GM23248 (cell line): Measurements from ENCODE around the gene AP3B1. TPM values are rescaled to one million over a fixed set of nuclear protein-coding genes. Genes with fewer than 3 reads are reported as not detected.

Experiments used
- DNase-seq: peaks from one replicate; pipeline ENCODE4 v3.0.0-alpha.2; 2015
- H2AFZ ChIP-seq: fragments of 200-600 bp; sonication (generic); 2 replicates; pipeline ENCODE4 v1.6.1; 2016; ENCODE audit warnings: antibody characterized with exemption
- H3F3A ChIP-seq: fragments of 200-600 bp; sonication (generic); 2 replicates; pipeline ENCODE4 v1.6.1; 2016; ENCODE audit warnings: mild to moderate bottlenecking, antibody characterized with exemption, mixed run types; ENCODE audit not compliant: insufficient read depth
- H3K27ac ChIP-seq: fragments of 200-600 bp; sonication (generic); 2 replicates; pipeline ENCODE4 v1.5.1; 2016; ENCODE audit warnings: mild to moderate bottlenecking
- H3K27me3 ChIP-seq: fragments of 200-600 bp; sonication (generic); replicated peaks from 2 replicates; pipeline ENCODE4 v1.6.1; 2016; ENCODE audit warnings: mild to moderate bottlenecking; ENCODE audit not compliant: insufficient read depth
- H3K36me3 ChIP-seq: fragments of 200-600 bp; sonication (generic); 2 replicates; pipeline ENCODE4 v1.6.1; 2016; ENCODE audit warnings: low read depth, mild to moderate bottlenecking
- H3K4me1 ChIP-seq: fragments of 200-600 bp; sonication (generic); 2 replicates; pipeline ENCODE4 v1.6.1; 2016; ENCODE audit warnings: mild to moderate bottlenecking; ENCODE audit not compliant: insufficient read depth
- H3K4me2 ChIP-seq: fragments of 200-600 bp; sonication (generic); one replicate; pipeline ENCODE4 v1.6.1; 2016; ENCODE audit warnings: mild to moderate bottlenecking; ENCODE audit not compliant: unreplicated experiment
- H3K4me3 ChIP-seq: fragments of 200-600 bp; sonication (generic); 2 replicates; pipeline ENCODE4 v1.5.1; 2016; ENCODE audit warnings: mild to moderate bottlenecking
- H3K79me2 ChIP-seq: fragments of 200-600 bp; sonication (generic); 2 replicates; pipeline ENCODE4 v1.6.1; 2016; ENCODE audit warnings: mild to moderate bottlenecking; ENCODE audit not compliant: insufficient read depth
- H3K9ac ChIP-seq: fragments of 200-600 bp; sonication (generic); 2 replicates; pipeline ENCODE4 v1.6.1; 2016; ENCODE audit warnings: mild to moderate bottlenecking
- H3K9me2 ChIP-seq: fragments of 200-600 bp; sonication (generic); 2 replicates; pipeline ENCODE4 v1.6.1; 2016; ENCODE audit warnings: mixed run types, mild to moderate bottlenecking, moderate library complexity; ENCODE audit not compliant: insufficient read depth
- H3K9me3 ChIP-seq: fragments of 200-600 bp; sonication (generic); one replicate; pipeline ENCODE4 v1.6.1; 2017; ENCODE audit warnings: low read depth
- H4K20me1 ChIP-seq: fragments of 200-600 bp; sonication (generic); 2 replicates; pipeline ENCODE4 v1.6.0; 2016; ENCODE audit not compliant: insufficient read depth
- EZH2 ChIP-seq: fragments of 200-600 bp; sonication (generic); IDR thresholded peaks from 2 replicates; pipeline ENCODE4 v1.6.1; 2018; ENCODE audit warnings: antibody characterized with exemption, mild to moderate bottlenecking; ENCODE audit not compliant: insufficient read depth, poor library complexity, severe bottlenecking
- EZH2phosphoT487 ChIP-seq: fragments of 200-600 bp; sonication (generic); IDR thresholded peaks from 2 replicates; pipeline ENCODE4 v1.6.1; 2018; ENCODE audit warnings: antibody characterized with exemption, moderate library complexity, mild to moderate bottlenecking, low read depth; ENCODE audit not compliant: insufficient read depth
- WGBS, 2 experiments: methylation state at CpG; one replicate each; pipeline ENCODE4 v1.1.6; 2015 to 2017; ENCODE audit warnings: low lambda C conversion rate in 2 of 2, low coverage in 1 of 2; ENCODE audit errors: missing lambda C conversion rate in 2 of 2; 5-methylcytosine and 5-hydroxymethylcytosine counted together
- in situ Hi-C: fragments of 300-500 bp; cut with MboI; formaldehyde crosslinking; loops from 2 replicates; pipeline ENCODE4 v1.15.0; 2020
- polyA plus RNA-seq: library from polyadenylated mRNA; unstranded; fragments of >200 nt; fragmentation: Nextera tagmentation; extraction: Ambion mirVana; gene quantifications from 2 replicates; pipeline ENCODE4 v1.2.1, GENCODE V29; 2016
- total RNA-seq: library from RNA; depleted of rRNA; stranded (reverse); fragments of >200 nt; shearing (Covaris generic); gene quantifications from 2 replicates; pipeline ENCODE4 v1.2.3, GENCODE V29; 2014

The AP3B1 gene
- total and polyA plus RNA-seq, 2 experiments from 2014 or later: 40.3 to 49.7 TPM

DNA sequence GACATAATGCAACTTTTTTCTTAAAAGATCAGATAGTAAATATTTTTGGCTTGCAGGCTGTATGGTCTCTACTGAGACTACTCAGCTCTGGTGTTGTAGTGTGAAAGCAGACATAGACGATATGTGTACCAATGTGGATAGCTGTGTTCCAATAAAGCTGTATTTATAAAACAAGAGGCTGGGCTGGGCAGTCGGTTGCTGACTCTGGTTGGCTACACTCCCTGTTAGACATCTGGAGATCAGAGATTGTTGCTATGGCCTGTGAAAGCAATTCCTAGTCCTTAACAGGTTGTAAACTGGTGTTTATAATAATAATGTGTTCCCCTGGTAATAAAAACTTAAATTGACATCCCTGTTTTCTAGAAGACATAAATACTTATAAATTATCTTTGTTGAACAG is 41.5 kb upstream of the AP3B1 start:
- no peak overlapping the region for H3K9ac ChIP-seq
- in situ Hi-C loops: no loop called here

GRCh38 chr5:78334811-78335210 is 40.3 kb upstream of the AP3B1 start:
- no peaks in the 10 kb centered on the region for H3K27me3 ChIP-seq
- H3K9me2 ChIP-seq: no peaks in the 10 kb centered on the region
- TF ChIP-seq EZH2: no peak
- H3K36me3 ChIP-seq: no peaks in the 10 kb centered on the region
- H3K79me2 ChIP-seq: no peaks in the 10 kb centered on the region
- H2AFZ ChIP-seq: no peak overlapping the region
- no peak overlapping the region for H3K4me3 ChIP-seq
- H3K27ac ChIP-seq: no peak overlapping the region
- no peaks in the 10 kb centered on the region for H3K4me1 ChIP-seq
- no peaks in the 10 kb centered on the region for H3K9me3 ChIP-seq
- no peak overlapping the region for H3K9ac ChIP-seq
- no peak for DNase-seq
- H4K20me1 ChIP-seq: no peaks in the 10 kb centered on the region
- H3K4me2 ChIP-seq: no peak overlapping the region
- in situ Hi-C loops: no loop called here
- WGBS, 2 experiments: 58 to 64% methylated on average over 3 of the region's 3 CpGs
- no peaks in the 10 kb centered on the region for H3F3A ChIP-seq

More for the DNA sequence above, 41.5 kb upstream of the AP3B1 start:
- Histone ChIP-seq H3K4me2 (no peak overlapping the region), H4K20me1 (no peaks in the 10 kb centered on the region), H2AFZ (no peak overlapping the region), H3K27ac (no peak overlapping the region), H3K4me1 (no peaks in the 10 kb centered on the region), H3F3A (no peaks in the 10 kb centered on the region), H3K36me3 (no peaks in the 10 kb centered on the region), H3K4me3 (no peak overlapping the region), H3K9me2 (no peaks in the 10 kb centered on the region), H3K79me2 (no peaks in the 10 kb centered on the region), H3K9me3 (no peaks in the 10 kb centered on the region), H3K27me3 (no peaks in the 10 kb centered on the region)
- no peak for DNase-seq
- TF ChIP-seq EZH2 (no peak), EZH2phosphoT487 (no peak)
- 29% methylated on average over 2 of the region's 2 CpGs for WGBS, 2 experiments

DNA sequence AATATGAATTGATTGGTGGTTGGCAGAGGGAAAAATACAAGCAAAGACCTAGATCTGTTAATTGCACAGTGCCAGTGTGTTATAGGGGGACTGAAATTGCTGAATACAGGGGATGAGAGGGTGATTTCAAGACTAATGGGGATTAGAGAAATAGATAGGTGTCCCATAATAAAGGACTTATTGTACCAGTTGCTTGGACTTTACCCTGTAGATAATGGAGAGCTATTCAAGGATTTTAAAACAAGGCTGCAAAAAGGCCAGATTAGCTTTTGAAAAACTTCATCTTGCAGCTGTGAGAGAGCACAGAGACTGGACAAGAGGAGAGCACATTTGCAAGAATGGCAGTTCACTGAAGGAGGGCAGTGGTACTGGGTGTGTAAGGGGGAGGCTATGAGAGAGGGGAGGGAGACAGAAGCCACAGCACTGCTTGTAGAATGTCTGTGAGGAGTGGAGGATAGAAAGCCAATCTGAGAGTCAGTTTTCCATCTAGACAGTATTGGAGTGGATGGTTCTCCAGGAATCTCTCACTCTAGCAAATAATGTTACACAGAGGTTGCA is 37.1 kb upstream of the AP3B1 start:
- no peaks in the 10 kb centered on the region for H3K27me3 ChIP-seq
- H3F3A ChIP-seq: 0 out of 2 replicates have a peak, but pooled peaks cover 4% of the 10 kb centered on the region
- no peaks in the 10 kb centered on the region for H3K36me3 ChIP-seq
- H3K4me2 ChIP-seq: no peak overlapping the region
- TF ChIP-seq EZH2 (no peak), EZH2phosphoT487 (no peak)
- H4K20me1 ChIP-seq: no peaks in the 10 kb centered on the region
- H2AFZ ChIP-seq: no peak overlapping the region
- no peaks in the 10 kb centered on the region for H3K9me3 ChIP-seq
- no peaks in the 10 kb centered on the region for H3K9me2 ChIP-seq
- H3K9ac ChIP-seq: no peak overlapping the region
- H3K4me3 ChIP-seq: no peak overlapping the region
- no peak for DNase-seq
- peaks cover 4% of the 10 kb centered on the region; the same call in 1 of the 2 replicates for H3K4me1 ChIP-seq
- in situ Hi-C loops: no loop called here
- no peaks in the 10 kb centered on the region for H3K79me2 ChIP-seq
- H3K27ac ChIP-seq: no peak overlapping the region

DNA sequence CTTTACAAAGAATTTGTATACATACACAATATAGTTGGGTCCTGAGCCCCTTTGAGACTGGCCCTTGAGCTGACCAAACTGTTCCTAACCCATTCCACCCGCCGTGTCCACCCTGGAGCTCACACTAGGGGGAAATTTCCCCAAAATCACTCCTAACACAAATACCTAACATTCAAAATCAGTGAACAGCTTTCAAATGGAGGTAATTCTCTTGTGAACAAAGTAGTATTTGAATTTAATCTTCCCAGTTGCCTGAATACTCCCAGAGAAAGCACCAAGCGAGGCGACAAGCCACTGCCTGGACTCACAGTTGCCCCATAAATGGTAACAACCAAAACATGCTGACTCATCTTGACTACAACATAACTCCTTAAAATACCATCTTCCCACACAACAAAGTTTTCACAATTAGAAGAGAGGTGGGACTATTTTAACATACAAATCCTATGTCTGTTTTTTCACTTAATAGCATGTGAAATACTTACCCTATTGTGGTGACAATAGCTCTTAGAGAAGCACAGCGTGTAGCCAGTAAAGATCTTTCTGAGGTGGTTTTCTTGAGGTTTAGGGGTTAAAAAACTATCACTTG is 34.2 kb upstream of the AP3B1 start:
- TF ChIP-seq EZH2phosphoT487: no peak
- no peak for TF ChIP-seq EZH2
- Histone ChIP-seq H3K27me3 (no peaks in the 10 kb centered on the region), H4K20me1 (no peaks in the 10 kb centered on the region), H3K79me2 (no peaks in the 10 kb centered on the region), H3F3A (0 out of 2 replicates have a peak, but pooled peaks cover 4% of the 10 kb centered on the region), H3K4me2 (peak overlapping the region; percentile 5), H3K27ac (no peak overlapping the region), H3K36me3 (no peaks in the 10 kb centered on the region), H3K4me3 (no peak overlapping the region), H3K4me1 (peaks cover 4% of the 10 kb centered on the region; the same call in 1 of the 2 replicates), H3K9me2 (no peaks in the 10 kb centered on the region), H3K9ac (no peak overlapping the region), H3K9me3 (no peaks in the 10 kb centered on the region), H2AFZ (peak overlapping the region; percentile 21; the same call in 1 of the 2 replicates)
- 87 to 89% methylated on average over 5 of the region's 5 CpGs for WGBS, 2 experiments
- in situ Hi-C loops: no loop called here
- peak; percentile 48 for DNase-seq
